Naive thymus-derived CD4-positive, alpha-beta T cell (primary cell): ENCODE measurements around the gene PDGFRA. TPM values are rescaled to one million over a fixed set of nuclear protein-coding genes. Genes with fewer than 3 reads are reported as not detected.

Experiments
- ATAC-seq: fragments of 150-1000 bp; cut with Tn5 transposase; 2 replicates; pipeline ENCODE4 v1.10.0; 2021; ENCODE audit warnings: mild to moderate bottlenecking, moderate library complexity
- CTCF ChIA-PET: fragments of 350-600 bp; sonication (Branson Sonifier 250); formaldehyde crosslinking; loops from one replicate; lab custom pipeline; 2021; ENCODE audit warnings: antibody characterized with exemption; lab: Charles Lee
- POLR2A ChIA-PET: fragments of 350-600 bp; sonication (Branson Sonifier 250); formaldehyde crosslinking; loops from one replicate; lab custom pipeline; 2021; ENCODE audit warnings: antibody characterized with exemption, inconsistent platforms; lab: Charles Lee
- DNase-seq, 9 donors: peaks; one replicate each; pipeline versions ENCODE4 v3.0.0 to v3.0.0-alpha.2; 2020 to 2022; ENCODE audit warnings: mixed read lengths in 1 of 9
- H3K27ac ChIP-seq: one replicate; pipeline ENCODE4 v1.7.0; 2013; ENCODE audit warnings: mild to moderate bottlenecking, low read depth, low read length, moderate library complexity
- H3K27me3 ChIP-seq, 2 donors: one replicate each; pipeline ENCODE4 v1.7.0; 2013; ENCODE audit warnings: low read length in 2 of 2, mild to moderate bottlenecking in 2 of 2, moderate library complexity in 2 of 2; ENCODE audit not compliant: control insufficient read depth in 2 of 2, insufficient read depth in 2 of 2
- H3K36me3 ChIP-seq, 3 experiments: 1 replicate in 2 of 3; 2 replicates in 1 of 3; pipeline ENCODE4 v1.7.0; 2013; ENCODE audit warnings: low read length in 3 of 3, mild to moderate bottlenecking in 3 of 3, moderate library complexity in 1 of 3; ENCODE audit not compliant: insufficient read depth in 3 of 3, control insufficient read depth in 2 of 3
- H3K4me1 ChIP-seq, 2 donors: one replicate each; pipeline ENCODE4 v1.7.0; 2013; ENCODE audit warnings: low read length in 2 of 2, mild to moderate bottlenecking in 2 of 2, moderate library complexity in 1 of 2; ENCODE audit not compliant: control insufficient read depth in 2 of 2, insufficient read depth in 2 of 2
- H3K4me3 ChIP-seq: 2 replicates; pipeline ENCODE4 v1.7.0; 2013; ENCODE audit warnings: mild to moderate bottlenecking, low read length
- H3K9me3 ChIP-seq, 3 experiments: 1 replicate in 2 of 3; 2 replicates in 1 of 3; pipeline ENCODE4 v1.7.0; 2013; ENCODE audit warnings: low read length in 3 of 3; ENCODE audit not compliant: control insufficient read depth in 2 of 3
- H3K27ac Mint-ChIP-seq, 9 donors: one replicate each; pipeline ENCODE4 v1.8.0; 2020 to 2022; ENCODE audit warnings: mixed read lengths in 9 of 9, mild to moderate bottlenecking in 8 of 9, moderate library complexity in 5 of 9, inconsistent platforms in 2 of 9
- H3K27me3 Mint-ChIP-seq, 5 donors: one replicate each; pipeline ENCODE4 v1.8.0; 2021 to 2022; ENCODE audit warnings: mixed read lengths in 5 of 5, mild to moderate bottlenecking in 1 of 5
- H3K36me3 Mint-ChIP-seq, 5 donors: one replicate each; pipeline ENCODE4 v1.8.0; 2020 to 2022; ENCODE audit warnings: mixed read lengths in 5 of 5, mild to moderate bottlenecking in 3 of 5, inconsistent platforms in 1 of 5
- H3K4me1 Mint-ChIP-seq, 7 donors: one replicate each; pipeline ENCODE4 v1.8.0; 2020 to 2022; ENCODE audit warnings: mixed read lengths in 7 of 7, mild to moderate bottlenecking in 3 of 7, inconsistent platforms in 1 of 7
- H3K4me3 Mint-ChIP-seq, 10 donors: one replicate each; pipeline ENCODE4 v1.8.0; 2020 to 2022; ENCODE audit warnings: mild to moderate bottlenecking in 10 of 10, mixed read lengths in 10 of 10, moderate library complexity in 6 of 10, inconsistent platforms in 2 of 10
- H3K9me3 Mint-ChIP-seq, 11 donors: one replicate each; pipeline ENCODE4 v1.8.0; 2020 to 2022; ENCODE audit warnings: mixed read lengths in 11 of 11, mild to moderate bottlenecking in 4 of 11, inconsistent platforms in 1 of 11, moderate library complexity in 1 of 11
- intact Hi-C, 2 donors: fragments of 100-400 bp; cut with micrococcal nuclease; formaldehyde crosslinking; loops; one replicate each; pipeline ENCODE4 v1.15.1; 2023
- polyA plus RNA-seq, 2 donors: library from polyadenylated mRNA; unstranded; fragments of 300-500 nt; fragmentation: Illumina TruSeq; gene quantifications; one replicate each; pipeline ENCODE4 v1.2.3, GENCODE V29; 2021
- total RNA-seq, 6 experiments: library from RNA in 5 of 6; stranded (reverse) in 5 of 6; gene quantifications; 1 replicate in 5 of 6; 2 replicates in 1 of 6; pipeline ENCODE4 v1.2.3 and lab custom pipeline; 2021 to 2026

The PDGFRA gene
- total and polyA plus RNA-seq, 7 experiments from 2014 or later = 1.9 TPM; not detected in 6

- intact Hi-C loops = loop anchor here in 1 of 2 donors (5.0 kb wide), 1 partner anchor 1838 kb away; no protein-coding TSS in a partner anchor
- Mint-ChIP-seq H3K27me3 (peaks cover 18 to 47% (median 43%) of the 10 kb centered on the region in 5 donors), H3K9me3 (no peaks in the 10 kb centered on the region), H3K4me1 (peaks cover 0 to 7% (median 5%) of the 10 kb centered on the region in 7 donors), H3K36me3 (no peaks in the 10 kb centered on the region), H3K27ac (no peak overlapping the region), H3K4me3 (no peak overlapping the region)
- ChIA-PET POLR2A (no interaction called here), CTCF (interaction anchor here (1.0 to 6.4 kb wide), 2 partner anchors 285 to 307 kb away, joined by 3 to 88 read pairs; no protein-coding TSS in a partner anchor)
- H3K27me3 ChIP-seq = peaks cover 0 to 3% of the 10 kb centered on the region in 2 donors
- peaks cover 0 to 5% of the 10 kb centered on the region in 2 donors for H3K4me1 ChIP-seq
- H3K27ac ChIP-seq = no peak overlapping the region
- no peaks in the 10 kb centered on the region for H3K9me3 ChIP-seq
- no peaks in the 10 kb centered on the region for H3K36me3 ChIP-seq
- ATAC-seq (no peak), DNase-seq (no peak)
- H3K4me3 ChIP-seq = no peak overlapping the region
Observed at GRCh38 chr4:54215379-54216077, 13.6 kb upstream of the PDGFRA start.

- CTCF ChIA-PET = interaction anchor here (0.7 to 6.4 kb wide), 4 partner anchors 15 to 297 kb away, joined by 3 to 88 read pairs (median 4); no protein-coding TSS in a partner anchor
- peaks cover 0 to 5% of the 10 kb centered on the region in 2 donors for H3K4me1 ChIP-seq
- Mint-ChIP-seq H3K9me3 (no peaks in the 10 kb centered on the region), H3K27me3 (peaks cover 27 to 60% (median 43%) of the 10 kb centered on the region in 5 donors), H3K4me3 (peak overlapping the region in 8 of 10 donors; percentile 29 to 56 (median 50)), H3K27ac (no peak overlapping the region), H3K36me3 (no peaks in the 10 kb centered on the region), H3K4me1 (peaks cover 0 to 7% (median 5%) of the 10 kb centered on the region in 7 donors)
- no peaks in the 10 kb centered on the region for H3K9me3 ChIP-seq
- no peak overlapping the region for H3K4me3 ChIP-seq
- POLR2A ChIA-PET = no interaction called here
- intact Hi-C loops = loop anchor here (1.0 to 5.0 kb wide), 5 partner anchors 16 to 1841 kb away; no protein-coding TSS in a partner anchor
- no peak overlapping the region for H3K27ac ChIP-seq
- H3K27me3 ChIP-seq = peaks cover 0 to 3% of the 10 kb centered on the region in 2 donors
- DNase-seq (peak in 8 of 9 donors; percentile 35 to 73 (median 58)), ATAC-seq (peak; percentile 83)
- H3K36me3 ChIP-seq = no peaks in the 10 kb centered on the region
Observed at GRCh38 chr4:54217642-54218495, 11.2 kb upstream of the PDGFRA start.

- no peak for ATAC-seq
- CTCF ChIA-PET = interaction anchor here (0.7 to 6.4 kb wide), 3 partner anchors 288 to 1014 kb away, joined by 3 to 88 read pairs (median 4); no protein-coding TSS in a partner anchor
- peaks cover 0 to 5% of the 10 kb centered on the region in 2 donors for H3K4me1 ChIP-seq
- POLR2A ChIA-PET = no interaction called here
- intact Hi-C loops = loop anchor here (1.0 to 5.0 kb wide), 4 partner anchors 16 to 1841 kb away; no protein-coding TSS in a partner anchor
- Mint-ChIP-seq H3K27ac (no peak overlapping the region), H3K4me3 (no peak overlapping the region), H3K36me3 (no peaks in the 10 kb centered on the region), H3K27me3 (peaks cover 34 to 60% (median 42%) of the 10 kb centered on the region in 5 donors), H3K4me1 (peaks cover 0 to 7% (median 5%) of the 10 kb centered on the region in 7 donors), H3K9me3 (no peaks in the 10 kb centered on the region)
- H3K36me3 ChIP-seq = no peaks in the 10 kb centered on the region
- no peak for DNase-seq
- H3K27me3 ChIP-seq = peaks cover 0 to 3% of the 10 kb centered on the region in 2 donors
- H3K9me3 ChIP-seq = no peaks in the 10 kb centered on the region
- no peak overlapping the region for H3K4me3 ChIP-seq
- H3K27ac ChIP-seq = no peak overlapping the region
Observed at GRCh38 chr4:54218736-54219135, 10.4 kb upstream of the PDGFRA start.

- peak overlapping the region in 7 of 10 donors; percentile 45 to 79 (median 71) for H3K4me3 Mint-ChIP-seq
- peaks cover 0 to 2% (median 0%) of the 10 kb centered on the region in 11 donors for H3K9me3 Mint-ChIP-seq
- ATAC-seq (no peak), DNase-seq (no peak)
- ChIA-PET CTCF (no interaction called here), POLR2A (no interaction called here)
- no peak overlapping the region for H3K27ac ChIP-seq
- no peak overlapping the region for H3K4me3 ChIP-seq
- no peaks in the 10 kb centered on the region for H3K9me3 ChIP-seq
- no peaks in the 10 kb centered on the region for H3K36me3 ChIP-seq
- intact Hi-C loops = no loop called here
- H3K27me3 Mint-ChIP-seq = peaks cover 72 to 88% (median 78%) of the 10 kb centered on the region in 5 donors
- peaks cover 5 to 17% of the 10 kb centered on the region in 2 donors for H3K27me3 ChIP-seq
- H3K27ac Mint-ChIP-seq = no peak overlapping the region
- H3K4me1 Mint-ChIP-seq = peaks cover 23 to 44% (median 32%) of the 10 kb centered on the region in 7 donors
- peaks cover 8 to 22% of the 10 kb centered on the region in 2 donors for H3K4me1 ChIP-seq
- H3K36me3 Mint-ChIP-seq = peaks cover 0 to 6% (median 3%) of the 10 kb centered on the region in 5 donors
Observed at GRCh38 chr4:54224996-54225597, 4.0 kb upstream of the PDGFRA start.

GRCh38 chr4:54225598-54226403, 3.3 kb upstream of the PDGFRA start:
- peaks cover 0 to 6% (median 3%) of the 10 kb centered on the region in 5 donors for H3K36me3 Mint-ChIP-seq
- H3K4me3 ChIP-seq = peak overlapping the region; percentile 13

More at GRCh38 chr4:54225598-54226403, 3.3 kb upstream of the PDGFRA start:
- Histone ChIP-seq H3K36me3 (no peaks in the 10 kb centered on the region), H3K4me1 (peaks cover 8 to 22% of the 10 kb centered on the region in 2 donors), H3K9me3 (no peaks in the 10 kb centered on the region), H3K27ac (no peak overlapping the region), H3K27me3 (peaks cover 5 to 20% of the 10 kb centered on the region in 2 donors)
- ChIA-PET CTCF (interaction anchor here (0.7 kb wide), 1 partner anchor 8 kb away, joined by 3 read pairs; no protein-coding TSS in a partner anchor), POLR2A (no interaction called here)
- Mint-ChIP-seq H3K27ac (peak overlapping the region in 1 of 9 donors; percentile 49), H3K9me3 (peaks cover 0 to 2% (median 0%) of the 10 kb centered on the region in 11 donors), H3K4me1 (peaks cover 23 to 49% (median 32%) of the 10 kb centered on the region in 7 donors), H3K4me3 (peak overlapping the region; percentile 30 to 87 (median 72)), H3K27me3 (peaks cover 71 to 90% (median 85%) of the 10 kb centered on the region in 5 donors)
- intact Hi-C loops = loop anchor here in 1 of 2 donors (2.0 kb wide), 1 partner anchor 117 kb away; no protein-coding TSS in a partner anchor
- ATAC-seq (no peak), DNase-seq (no peak)
